Activated CD4-positive, alpha-beta T cell treated with anti-CD3 and anti-CD28 coated beads, Interleukin-2, Interleukin-4, amounts not matched to agents 100 ng/mL and 50 ng/mL, durations not matched to agents 16 hours and 8 hours (primary cell): ENCODE results near the gene UMODL1.

Experiments used
- DNase-seq: peaks from one replicate; pipeline ENCODE4 v3.0.0-alpha.2; 2020; ENCODE audit warnings: low spot score

Gene UMODL1

DNA sequence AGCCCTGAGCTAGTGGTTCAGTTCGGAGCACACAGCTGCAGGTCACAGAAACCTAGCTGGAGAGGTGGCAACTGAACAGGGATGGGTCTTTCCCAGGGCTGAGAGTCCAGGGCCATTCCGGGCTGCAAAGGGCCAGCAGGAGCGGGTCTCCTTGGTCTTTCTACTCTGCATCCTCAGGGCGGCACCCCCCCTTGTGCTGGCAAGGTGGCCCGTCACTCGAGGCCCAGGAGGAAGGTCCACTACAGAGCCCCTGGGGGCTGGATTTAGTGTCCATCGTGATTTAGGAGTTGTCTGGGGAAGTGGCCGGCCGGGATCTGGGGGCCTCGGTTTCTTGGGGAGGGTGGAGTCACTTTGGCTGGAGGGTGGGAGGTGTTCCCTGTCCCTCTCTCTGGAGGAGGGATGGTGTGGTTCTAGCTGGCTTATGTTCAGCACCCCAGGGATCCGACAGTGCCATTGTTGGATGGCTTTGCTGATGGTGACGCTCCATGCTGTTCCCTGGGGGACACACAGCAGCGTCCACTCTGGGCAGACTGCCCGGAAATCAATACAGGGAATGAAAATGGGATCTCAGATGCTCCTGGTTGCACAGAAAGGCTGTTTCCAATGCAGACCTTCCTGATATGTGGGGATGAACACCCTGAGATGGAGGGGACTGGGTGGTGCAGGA is 64.4 kb downstream of the UMODL1 start:
- DNase-seq: no peak

DNA sequence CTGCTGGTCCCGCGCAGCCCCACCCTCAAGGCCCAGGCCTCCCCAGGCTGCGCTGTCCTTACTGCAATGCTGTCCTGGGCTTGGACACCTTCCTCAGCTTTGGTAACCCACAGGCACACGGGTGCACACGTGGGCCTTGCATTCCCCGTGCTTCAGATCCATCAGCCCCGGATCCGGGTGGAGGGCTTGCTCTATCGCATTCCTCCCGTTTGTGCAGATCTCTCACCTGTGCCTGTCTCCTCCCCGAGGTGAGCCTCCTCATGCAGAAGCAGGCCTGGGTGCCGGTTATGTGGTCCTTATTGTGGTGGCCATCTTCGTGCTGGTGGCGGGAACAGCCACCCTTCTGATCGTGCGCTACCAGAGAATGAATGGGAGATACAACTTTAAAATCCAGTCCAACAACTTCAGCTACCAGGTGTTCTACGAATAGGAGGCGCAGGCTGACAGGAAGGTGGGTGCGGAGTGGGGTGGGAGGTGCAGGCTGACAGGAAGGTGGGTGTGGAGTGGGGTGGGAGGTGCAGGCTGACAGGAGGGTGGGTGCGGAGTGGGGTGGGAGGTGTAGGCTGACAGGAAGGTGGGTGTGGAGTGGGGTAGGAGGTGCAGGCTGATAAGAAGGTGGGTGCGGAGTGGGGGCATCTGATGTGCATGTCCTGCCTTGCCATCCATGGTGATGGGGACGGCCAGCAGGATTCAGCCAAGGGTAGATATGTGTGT is 66.2 kb downstream of the UMODL1 start:
- DNase-seq: no peak

DNA sequence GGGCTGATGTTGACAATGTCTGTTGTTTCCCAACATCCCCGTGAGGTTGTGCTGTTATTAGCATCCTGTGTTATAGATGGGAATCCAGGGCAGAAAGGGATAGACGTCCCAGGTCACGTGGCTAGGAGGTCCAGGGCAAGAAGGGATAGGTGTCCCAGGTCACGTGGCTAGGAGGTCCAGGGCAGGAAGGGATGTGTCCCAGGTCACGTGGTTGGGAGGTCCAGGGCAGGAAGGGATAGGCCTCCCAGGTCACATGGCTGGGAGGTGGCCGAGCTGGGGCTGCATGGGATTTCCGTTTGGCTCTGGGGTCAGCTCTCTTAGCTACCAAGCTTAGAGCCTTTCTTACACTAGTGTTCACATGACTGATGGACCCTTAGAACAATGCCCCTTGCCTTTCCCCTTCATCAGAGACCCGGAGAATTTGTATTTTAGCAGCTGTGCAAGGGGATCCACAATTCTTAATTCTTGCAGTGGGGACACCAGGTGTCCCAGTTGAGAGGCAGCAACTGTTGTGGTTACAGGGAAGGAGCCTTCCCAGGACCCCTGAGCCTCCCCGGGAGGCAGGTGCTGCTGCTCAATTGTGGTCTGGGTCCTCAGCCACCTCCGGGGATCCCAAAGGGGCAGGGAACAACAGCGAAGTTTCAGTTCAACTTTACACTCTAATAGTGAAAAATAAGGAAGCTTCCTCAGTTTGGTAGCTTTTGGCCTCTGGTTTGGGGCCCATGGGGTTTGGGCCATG is 69.2 kb downstream of the UMODL1 start:
- no peak for DNase-seq

DNA sequence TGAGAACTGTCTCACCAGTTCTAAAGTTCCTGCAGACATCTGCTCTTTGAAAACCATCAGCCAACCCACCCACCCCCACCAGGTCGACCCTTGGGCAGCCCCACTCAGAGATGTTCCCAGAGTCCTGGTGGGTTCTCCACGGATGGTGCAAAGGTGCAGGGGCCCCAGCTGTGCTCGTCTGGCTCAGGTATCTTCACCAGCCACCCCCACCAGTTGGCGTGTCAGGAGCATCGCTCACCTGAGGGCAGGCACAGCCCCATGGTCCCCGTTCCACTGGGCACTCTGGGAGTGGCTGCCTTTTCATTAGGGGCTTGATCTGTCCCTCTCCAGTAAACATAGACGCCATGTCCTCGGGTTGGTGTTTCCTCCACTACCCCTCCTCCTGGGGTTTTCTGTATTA is 70.5 kb downstream of the UMODL1 start:
- DNase-seq: no peak

DNA sequence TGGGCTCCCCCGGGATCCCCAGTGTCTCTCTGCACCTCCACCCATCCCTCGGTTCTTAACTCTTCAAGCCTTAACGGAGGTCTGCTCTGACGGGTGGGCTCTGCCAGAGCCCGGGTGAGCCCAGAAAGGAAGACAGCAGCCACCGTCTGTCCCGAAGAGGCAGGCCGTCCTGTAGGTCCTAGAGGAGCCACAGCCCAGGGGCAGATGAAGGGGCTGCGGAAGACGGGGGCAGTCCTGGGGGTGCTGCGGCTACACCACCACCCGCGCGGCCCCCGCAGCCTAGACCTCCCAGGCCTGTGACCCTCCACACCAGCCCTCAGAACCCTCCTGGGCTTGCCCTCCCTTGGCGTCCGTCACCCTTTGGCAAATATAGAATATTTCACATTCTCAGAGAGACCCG is 71.0 kb downstream of the UMODL1 start:
- no peak for DNase-seq

DNA sequence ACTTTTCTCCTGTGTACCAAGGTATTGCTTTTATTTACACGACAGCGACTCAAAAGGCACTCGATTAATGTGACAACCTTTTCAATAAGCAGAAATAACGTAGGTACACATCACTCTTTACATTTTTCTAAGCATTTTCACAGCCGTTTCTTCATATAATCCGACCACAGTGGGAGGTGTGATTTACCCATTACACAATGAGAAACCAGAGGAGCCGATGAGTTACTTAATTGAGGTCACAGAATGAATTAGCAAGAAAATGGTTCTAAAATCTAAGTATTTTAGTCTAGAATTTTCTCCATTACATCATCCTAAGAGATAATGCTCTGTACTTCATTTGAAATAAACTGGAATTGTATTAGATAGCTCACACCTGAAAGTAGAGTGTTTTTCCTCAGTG is 71.5 kb downstream of the UMODL1 start:
- no peak for DNase-seq

DNA sequence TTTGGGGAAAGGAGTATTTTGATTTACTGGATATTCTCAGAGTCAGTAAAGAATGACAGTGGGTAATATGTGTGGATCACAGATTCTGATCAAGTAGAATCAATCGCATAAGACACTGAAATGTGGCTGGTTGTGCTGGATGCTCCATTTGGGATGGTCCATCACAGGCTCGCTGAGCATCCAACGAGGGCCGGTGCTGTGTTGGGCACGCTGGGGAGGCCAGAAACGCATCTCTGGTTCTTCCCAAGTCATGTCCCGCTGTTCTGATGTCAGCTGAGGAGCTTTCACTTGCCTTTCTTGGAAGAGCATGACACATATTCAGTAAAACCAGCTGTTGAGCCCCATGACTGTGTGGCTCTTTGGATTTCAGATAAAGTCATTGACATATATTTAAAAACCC is 72.0 kb downstream of the UMODL1 start:
- no peak for DNase-seq

DNA sequence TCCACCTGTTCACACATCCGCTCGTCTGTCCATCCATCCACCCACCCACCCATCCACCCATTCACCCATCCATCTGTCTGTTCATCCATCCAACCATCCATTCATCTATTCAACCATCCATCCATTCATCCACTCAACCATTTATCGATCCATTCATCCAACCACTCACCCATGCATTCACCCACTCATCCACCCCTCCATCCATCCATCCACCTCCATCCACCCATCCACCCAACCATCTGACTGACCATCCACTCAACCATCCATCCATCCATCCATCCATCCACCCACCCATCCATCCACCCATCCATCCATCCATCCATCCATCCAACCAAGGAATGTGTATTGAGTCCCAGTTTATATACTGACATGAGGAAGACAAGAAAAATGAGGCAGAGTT is 73.1 kb downstream of the UMODL1 start:
- no peak for DNase-seq

DNA sequence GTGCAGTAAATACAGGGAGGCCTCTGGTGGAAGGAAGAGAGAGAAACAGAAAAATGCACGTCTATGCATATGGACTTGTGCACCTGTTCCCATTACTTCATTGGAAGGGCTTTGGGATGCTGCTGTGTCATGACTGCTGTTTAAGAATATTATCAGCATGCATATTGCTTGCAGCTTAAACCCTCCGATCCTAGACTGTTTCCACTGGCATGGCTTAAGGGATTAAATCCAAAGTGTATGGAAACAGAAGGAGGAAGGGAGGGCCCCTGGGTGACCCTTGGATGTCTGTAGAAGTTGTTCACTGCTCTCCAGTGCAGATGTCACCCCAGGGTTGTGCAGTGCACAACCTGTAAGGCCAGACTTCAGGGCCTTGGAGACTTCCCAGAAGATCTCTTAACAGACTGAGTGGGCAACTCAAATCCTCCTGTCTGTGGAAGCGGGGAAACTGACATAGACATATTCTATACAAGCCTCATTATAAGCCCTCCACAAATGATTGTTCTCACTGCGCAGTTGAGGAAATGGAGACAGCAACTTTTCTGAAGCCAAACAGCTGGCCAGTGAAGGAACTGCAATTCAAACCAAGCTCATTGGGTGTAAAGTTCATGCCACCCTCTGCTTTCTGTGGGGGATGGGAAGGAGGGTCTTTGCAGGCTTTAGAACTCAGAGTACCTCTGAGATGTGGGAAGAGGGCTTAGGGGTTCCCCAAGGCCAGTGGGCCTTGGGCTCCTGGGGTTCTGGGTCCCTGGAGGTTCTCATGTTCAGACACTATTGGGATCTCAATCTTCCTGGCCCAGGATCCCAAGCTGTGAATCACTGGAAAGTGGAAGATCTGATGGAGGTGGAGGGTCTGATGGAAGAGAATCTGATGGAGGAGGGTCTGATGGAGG is 73.8 kb downstream of the UMODL1 start:
- DNase-seq: no peak

DNA sequence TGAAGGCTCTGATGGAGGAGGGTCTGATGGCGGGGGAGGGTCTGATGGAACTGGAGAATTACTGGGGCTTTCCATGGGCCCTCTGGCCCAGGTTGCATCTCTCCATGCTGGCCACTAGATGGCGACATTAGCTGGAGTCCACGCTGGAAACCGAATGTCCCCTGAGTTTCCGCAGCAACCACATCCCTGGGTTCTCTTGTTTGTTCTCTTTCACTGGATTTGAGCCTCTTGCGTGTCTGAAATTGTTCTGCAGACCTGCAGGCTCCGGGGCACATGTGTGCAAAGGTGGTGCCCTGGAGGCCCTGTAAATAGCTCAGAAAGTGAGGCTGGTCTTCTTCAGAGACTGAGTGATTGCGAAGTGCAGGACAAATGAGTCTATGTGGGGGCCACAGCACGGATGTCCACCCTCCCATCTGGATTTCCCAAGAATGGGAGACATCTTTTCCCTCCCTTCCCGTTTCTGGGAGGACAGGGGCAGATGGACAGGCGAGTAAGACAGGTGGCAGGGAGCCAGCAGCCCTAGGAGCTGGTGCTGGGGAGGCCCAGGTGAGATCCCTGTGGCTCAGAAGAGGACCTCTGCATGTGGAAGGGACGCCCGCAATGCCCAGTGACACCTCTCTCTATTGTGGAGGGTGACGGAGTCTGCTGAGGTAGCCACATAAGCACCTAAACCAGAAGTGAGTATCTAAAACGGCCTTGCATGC is 74.6 kb downstream of the UMODL1 start:
- DNase-seq: peak; percentile 72

DNA sequence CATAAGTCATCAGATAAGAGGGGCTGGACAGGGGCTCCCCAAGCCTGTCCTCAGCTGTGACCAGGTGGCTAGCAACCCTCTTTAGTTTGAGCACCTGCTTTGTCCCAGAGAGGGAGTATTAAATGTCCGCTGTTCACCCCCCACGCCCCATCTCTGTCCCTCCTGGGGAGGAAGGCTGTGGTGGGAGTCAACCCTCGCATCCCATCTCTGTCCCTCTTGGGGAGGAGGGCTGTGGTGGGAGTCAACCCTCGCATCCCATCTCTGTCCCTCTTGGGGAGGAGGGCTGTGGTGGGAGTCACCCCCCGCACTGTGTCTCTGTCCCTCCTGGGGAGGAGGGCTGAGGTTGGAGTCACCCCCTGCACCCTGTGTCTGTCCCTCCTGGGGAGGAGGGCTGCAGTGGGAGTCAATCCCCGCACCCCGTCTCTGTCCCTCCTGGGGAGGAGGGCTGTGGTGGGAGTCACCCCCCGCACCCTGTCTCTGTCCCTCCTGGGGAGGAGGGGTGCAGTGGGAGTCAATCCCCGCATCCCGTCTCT is 75.2 kb downstream of the UMODL1 start:
- DNase-seq: no peak

DNA sequence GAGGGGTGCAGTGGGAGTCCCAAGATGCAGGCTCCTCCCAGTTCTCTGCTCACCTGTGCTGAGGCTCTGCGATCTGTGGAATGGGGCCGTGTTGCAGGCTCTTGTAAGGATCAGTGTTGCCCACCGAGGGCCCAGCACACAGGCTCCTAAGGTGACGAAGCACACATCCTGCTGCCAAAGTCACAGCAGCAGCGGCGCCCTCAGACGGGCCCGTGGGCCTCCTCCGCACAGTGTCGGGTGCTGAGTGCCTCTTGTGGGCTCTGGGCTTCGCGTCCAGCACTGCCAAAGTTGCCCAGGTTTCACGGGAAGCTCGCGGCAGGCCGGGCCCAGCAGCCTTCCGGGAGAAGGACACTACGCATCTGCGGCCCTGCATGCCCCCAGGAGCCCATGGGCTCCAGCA is 75.7 kb downstream of the UMODL1 start:
- no peak for DNase-seq

DNA sequence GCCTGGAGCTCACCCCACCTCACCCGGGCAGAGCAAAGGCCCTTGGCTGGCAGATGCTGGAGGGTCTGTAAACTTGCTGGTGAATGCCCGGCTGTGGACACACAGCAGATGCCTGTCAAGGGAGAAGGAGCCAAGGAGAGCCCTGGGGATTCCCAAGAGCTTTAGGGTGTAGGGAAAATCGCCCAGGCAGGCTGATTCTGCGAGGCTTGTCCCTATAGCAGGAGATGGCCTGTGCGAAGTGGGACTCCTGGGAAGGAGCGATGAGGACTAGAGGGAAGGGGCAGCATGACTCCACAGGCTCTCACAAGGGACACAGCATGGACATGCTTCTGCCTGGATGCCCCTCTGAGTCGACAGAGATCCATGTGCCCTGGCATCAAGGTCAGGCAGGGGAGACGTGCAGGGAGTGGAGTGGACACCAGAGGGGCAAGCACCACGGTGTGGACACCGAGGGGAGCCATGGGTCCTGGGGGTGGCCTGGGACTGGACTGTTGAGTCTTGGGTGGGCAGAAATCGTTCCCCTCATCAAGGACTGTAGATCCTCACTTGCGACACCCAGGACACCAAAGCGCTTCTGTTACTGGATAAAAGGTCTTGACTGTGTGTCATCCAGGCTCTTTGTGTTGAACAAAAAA is 76.4 kb downstream of the UMODL1 start:
- DNase-seq: no peak

DNA sequence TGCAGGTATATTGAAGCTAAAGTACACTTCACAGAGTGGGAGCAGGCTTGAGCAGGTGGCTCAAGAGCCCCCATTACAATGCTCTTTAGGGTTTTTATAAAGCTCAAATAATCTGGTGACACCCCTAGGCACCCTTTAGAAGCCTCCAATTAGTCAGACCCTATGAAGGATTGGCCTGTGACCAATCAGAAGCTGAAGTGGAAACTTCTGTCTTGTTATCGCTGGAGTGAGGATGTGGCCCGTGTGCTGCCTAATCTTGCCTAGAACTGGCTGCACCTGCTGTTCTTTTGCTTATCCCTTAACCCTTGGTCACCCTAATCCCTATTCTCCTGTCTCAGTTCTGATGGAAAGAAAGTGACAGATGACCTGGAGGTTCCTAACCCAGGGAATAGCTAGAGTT is 77.0 kb downstream of the UMODL1 start:
- DNase-seq: no peak

DNA sequence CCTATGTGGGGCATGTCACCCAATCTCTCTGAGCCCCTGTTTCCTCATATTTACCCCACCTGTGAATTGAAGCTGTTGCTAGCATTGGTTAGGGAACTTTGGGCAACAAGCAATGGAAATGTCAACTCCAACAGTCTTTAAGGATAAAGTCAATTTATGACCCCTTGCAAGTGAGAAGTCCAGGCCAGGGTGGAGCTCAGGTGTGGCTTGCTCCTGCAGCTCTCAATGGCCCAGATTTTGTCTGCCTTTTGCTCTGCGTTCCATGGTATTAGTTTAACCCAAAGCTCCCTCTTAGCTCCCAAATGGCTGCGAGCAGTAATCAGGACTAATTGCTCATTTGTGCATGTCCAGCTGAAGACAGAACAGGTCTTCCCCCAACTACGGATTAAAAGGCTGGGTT is 77.5 kb downstream of the UMODL1 start:
- DNase-seq: no peak

DNA sequence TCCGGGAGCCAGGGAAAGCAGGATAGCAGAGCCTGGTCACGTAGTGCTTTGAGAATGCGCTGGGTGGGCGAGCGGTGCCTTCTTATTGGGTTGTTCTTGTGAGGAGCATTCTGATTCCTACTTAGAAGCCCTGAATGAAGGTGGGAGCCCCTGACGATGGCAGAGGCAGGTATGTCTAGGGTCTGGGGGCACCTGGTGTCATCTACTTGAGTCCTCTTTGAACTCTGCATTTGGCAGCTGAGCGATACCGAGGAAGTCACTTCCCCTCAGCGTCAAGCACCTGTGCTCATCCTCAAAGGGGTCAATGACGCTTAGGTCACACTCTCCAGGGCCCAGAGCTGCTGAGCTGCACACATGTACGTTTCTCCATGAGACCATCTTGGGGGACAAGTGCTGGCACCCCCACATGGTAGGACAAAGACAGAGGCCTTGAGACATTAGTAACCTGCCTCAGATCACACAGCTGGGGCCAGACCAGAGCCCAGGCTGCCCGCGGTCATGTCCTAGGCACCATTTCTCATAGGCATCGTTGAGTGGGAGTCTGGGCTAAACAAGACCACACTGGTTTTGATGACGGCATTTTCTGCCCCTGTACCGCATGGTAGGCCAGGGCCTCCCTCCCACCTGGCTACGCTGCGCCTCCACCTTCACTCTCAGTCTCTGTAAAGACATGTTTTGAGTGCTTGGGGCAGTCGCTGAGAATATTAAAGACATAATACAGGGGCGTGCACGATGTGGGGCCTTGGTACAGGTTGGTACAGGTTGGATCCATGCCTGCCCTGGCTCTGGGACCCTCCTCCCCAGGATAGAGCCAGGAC is 78.7 kb downstream of the UMODL1 start:
- no peak for DNase-seq

DNA sequence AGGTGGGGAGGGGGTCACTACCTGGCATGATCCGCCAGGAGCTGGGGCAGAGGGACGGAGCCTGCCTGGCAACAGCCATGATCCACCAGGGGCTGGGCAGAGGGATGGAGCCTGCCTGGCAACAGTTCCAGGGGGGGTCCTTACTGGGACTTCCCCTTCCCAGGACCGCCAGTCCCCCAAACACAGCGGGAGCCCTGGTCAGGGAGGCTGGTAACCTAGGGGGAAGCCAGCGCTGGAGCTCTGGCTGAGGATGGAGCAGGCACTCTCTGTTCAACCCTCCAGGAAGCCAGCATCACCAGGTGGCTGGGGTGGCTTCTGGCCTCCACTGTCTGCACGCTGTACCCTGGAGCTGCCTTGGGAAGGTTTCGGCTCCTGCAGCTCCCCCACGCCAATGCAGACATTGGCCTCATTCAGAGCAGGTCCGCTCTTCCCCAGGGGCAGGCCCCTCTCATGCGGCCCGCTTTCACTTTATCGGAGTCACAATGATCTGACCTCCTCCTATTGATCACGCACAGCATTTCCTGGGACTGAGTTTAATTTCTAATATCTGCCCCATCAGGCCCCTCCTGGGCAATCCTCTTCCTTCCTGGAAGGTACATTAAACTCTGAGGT is 79.5 kb downstream of the UMODL1 start:
- no peak for DNase-seq

DNA sequence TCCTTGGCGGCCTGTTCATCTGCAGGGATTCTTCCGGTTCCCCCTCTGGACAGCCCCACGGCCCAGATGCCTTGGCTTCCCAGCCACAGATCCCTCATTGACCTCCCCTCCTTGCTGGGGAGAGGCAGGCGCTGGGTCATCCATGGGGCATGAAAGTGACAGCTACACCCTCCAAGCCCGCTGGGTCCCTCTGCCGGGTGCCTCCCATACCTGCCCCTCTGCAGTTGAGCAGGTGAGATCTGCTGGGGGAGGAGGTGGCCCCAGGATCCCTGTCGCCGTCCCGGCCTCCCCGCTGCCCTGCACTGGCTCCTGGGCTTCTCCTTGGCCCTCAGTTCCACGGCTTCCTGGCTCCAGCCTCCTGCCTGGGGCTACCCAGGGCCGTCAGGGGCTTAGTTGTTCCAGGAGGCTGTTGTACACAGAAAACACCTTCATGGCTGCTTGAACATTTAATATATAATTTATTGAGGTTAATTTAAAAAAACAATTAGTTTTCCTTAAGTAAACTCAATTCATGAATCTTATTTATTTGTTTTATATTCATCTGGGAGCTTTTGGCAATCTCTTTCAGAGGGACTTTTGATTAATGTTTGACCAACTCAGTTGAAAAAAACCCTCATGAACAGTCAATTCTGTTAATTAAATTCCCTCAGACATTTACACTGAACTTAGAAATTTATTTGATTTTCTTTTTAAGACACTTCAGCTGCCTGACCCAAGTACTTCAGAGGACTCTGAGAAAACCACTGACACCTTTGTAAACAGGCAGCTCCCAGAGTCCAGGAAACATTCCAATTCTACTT is 80.2 kb downstream of the UMODL1 start:
- no peak for DNase-seq

DNA sequence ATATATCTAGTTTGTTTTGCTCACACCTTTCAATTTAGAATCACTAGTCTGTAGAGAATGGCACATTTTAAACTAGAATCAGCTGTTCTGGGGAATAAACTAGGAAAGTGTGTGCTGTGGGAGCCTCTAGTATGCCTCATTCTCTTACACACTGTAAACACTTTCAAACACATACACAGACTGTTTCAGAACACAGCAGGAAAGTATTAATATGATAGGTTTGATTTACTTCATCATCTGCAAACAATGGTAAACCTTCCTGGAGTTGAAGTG is 80.8 kb downstream of the UMODL1 start:
- DNase-seq: no peak
